GM12874 (cell line): ENCODE measurements around the gene WDR64.
A peak's percentile ranks its signal among the peaks of the same experiment; 100 is the strongest.

ENCODE experiments used
- CTCF ChIP-seq: IDR thresholded peaks from 2 replicates; pipeline ENCODE4 v1.5.1; 2011; ENCODE audit warnings: low read depth, mild to moderate bottlenecking, control low read depth, low read length, moderate library complexity; ENCODE audit not compliant: insufficient read depth

WDR64 gene

DNA sequence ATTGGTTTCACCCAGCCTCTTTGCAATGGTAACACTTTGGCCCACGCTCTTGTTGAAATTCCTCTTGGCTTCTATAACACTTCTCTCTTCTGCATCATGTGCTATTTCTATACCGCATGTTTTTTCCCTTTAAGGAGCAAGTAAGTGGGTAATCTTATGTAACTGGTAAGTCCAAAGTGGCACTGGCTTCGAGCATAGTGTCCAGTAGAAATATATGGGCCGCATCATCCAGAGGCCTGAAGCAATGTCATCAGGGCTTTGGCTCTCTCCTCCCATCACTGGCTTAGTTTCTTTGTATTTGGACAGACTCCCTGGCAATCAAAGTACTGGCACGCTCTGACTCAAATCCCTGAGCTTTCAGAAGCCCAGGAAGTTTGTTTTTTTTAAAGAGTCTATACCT is 29.4 kb upstream of the WDR64 start:
- no peak for TF ChIP-seq CTCF

DNA sequence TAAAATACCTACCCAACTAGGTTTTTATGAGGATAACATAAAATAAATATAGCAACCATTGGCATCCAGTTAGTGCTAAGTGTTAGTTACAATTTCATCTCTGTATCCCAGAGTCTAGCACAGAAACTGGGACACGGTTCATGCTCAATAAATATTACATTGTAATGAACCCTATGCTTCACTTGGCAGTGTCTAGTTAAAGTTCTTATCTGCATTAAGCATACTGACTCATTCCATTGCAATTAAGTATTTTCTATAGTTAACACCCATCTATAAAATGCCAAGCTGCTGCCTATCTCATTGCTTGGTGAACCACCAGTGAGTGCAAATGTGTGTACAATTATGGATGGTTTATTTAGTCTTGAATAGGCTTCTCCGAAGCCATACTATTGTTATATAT is 27.1 kb upstream of the WDR64 start:
- no peak for TF ChIP-seq CTCF

DNA sequence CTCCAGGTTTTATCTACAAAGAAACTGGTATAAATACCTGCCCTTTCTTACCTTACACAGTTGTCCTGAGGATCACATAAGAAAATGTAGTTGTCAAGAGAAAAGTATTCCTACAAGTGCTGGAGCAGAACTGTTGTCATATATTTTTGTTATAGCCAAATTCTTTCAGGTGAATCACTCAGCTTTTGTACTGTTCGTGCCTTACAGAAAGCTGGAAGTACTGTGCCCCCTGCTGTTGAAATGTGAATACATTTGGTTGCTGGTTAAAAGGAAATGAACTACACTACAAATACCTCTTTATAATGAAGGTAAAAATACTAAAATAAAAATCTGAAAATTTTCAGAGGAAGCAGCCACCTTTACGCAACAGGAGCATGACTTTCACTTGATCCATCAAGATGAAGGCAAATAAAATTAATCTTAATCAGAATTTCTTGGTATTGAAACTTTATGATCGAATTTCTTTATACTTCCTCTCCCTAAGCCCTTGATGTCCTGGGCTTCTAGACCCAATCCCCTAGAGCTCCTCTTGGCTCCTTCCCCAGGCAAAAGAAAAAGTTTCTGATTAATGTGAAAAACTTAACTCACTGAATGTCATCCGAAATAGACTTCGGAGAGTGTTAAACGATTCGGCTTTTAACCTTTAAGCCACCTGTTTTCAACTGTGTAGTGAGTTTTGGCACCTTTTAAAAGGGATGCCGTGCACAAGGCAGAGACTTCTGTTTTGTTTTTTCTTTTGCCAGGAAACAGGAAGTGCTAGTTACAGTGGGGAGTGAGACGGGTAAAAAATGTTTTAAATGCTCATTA is 24.4 kb upstream of the WDR64 start:
- TF ChIP-seq CTCF: peak; percentile 52; the same call in 1 of the 2 replicates

- no peak for TF ChIP-seq CTCF
These were observed 22.1 kb upstream of the WDR64 start for GRCh38 chr1:241630005-241630404.

GRCh38 chr1:241630476-241630875 is 21.6 kb upstream of the WDR64 start:
- TF ChIP-seq CTCF: no peak

- no peak for TF ChIP-seq CTCF
These were observed 21.2 kb upstream of the WDR64 start for GRCh38 chr1:241630899-241631298.

- TF ChIP-seq CTCF: no peak
These were observed 20.4 kb upstream of the WDR64 start for GRCh38 chr1:241631674-241632073.
